Stimulated activated CD4-positive, alpha-beta T cell treated with anti-CD3 and anti-CD28 coated beads, Interleukin-1b, Interleukin-23, amount 100 ng/mL, for 1 hour (primary cell): Measurements from ENCODE around the gene OSBPL10.

Experiments
- DNase-seq, 2 donors: peaks; one replicate each; pipeline ENCODE4 v3.0.0-alpha.2; 2020; ENCODE audit warnings: low read depth in 2 of 2

The OSBPL10 gene

DNA sequence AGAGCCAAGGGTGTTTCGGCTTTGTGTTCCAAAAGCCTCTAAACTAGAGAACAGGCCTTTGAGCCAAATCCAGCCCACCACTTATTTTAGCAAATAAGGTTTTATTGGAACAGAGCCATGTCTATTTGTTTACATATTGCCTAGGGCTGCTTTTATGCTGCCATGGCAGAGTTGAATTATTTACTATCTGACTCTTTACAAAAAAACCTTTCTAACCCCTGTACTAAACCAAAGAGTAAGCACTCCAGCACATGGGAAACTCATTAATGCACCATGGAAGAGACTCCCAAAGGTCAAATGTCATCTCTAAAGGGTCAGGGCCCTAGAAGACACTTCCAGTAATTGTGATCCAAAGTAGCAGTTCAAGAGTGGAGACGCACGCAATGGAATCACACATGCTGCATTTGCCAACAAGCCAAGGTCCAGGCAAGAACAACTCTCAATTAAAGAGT is 22.3 kb downstream of the OSBPL10 start:
- no peak for DNase-seq

DNA sequence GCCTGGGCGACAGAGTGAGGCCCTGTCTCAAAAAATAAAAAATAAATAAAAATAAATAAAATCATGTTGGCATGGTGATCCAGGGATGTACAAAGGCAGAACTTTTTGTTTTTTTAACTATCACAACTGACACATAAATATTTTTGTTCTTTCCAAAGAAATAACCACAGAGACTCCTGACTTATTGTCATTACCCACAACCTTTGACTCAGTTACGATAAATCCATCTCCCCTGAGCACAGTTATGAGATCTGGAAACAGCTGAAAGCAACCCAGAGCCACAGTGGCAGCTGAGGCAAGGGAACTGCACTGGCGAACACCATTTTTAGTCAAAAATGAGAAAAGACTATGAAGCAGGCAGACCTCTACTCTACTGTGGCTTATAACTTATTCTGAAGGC is 24.0 kb downstream of the OSBPL10 start:
- DNase-seq, result no peak

- no peak for DNase-seq
Observed at GRCh38 chr3:31955581-31955980, 25.5 kb downstream of the OSBPL10 start.

DNA sequence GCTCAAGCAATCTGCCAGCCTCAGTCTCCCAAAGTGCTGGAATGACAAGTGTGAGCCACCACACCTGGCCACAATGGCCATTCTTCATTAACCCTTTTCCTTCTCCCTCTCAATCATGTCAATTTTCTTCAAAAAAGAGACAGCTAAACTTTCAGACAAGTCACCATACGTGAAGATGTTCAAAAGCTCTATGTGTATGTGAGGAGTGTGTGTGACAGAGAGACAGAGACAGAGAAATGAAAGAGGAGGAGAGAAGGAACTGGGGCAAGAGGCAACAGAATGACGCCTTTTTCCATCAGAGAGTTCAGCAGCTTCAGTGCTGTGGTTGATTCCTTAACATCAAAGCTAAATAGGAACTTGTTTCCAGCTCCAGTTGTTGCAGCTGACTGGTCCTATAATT is 27.4 kb downstream of the OSBPL10 start:
- no peak for DNase-seq

DNA sequence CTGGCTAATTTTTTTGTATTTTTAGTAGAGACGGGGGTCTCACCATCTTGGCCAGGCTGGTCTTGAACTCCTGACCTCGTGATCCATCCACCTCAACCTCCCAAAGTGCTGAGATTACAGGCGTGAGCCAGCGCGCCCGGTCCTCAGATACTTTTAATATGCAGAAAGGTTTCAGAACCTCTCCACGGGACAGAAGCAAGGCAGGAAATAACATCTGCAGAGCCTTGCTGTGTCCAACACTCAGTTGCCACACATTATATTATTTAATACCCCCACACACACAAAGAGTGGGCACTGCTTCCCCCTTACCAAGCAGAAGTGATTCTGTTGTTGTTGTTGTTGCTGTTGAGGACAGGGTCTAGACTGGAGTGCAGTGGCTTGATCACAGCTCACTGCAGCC is 28.0 kb downstream of the OSBPL10 start:
- no peak for DNase-seq

GRCh38 chr3:31952205-31952604 is 28.9 kb downstream of the OSBPL10 start:
- DNase-seq, result no peak

GRCh38 chr3:31948280-31948679 is 32.8 kb downstream of the OSBPL10 start:
- no peak for DNase-seq

DNA sequence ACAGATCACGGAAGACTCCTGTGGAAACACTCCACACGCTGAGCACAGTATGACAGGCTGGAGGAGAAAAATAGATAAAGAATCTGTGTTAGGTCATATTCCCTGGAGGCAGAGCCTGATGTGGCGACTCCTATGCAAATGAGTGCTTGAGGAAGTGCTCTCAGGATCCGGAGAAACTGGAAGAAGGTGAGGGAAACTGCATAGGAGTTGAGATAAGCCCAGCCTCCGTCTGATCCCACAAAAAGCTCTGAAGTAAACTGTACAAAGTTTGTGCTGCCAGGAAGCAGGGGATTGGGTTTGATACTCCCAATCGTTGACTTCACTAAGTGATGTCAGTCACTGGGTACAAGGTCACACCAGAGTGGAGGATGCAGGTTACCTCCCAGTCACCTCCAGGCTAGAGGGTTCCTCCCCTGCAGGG is 33.4 kb downstream of the OSBPL10 start:
- DNase-seq, result no peak

DNA sequence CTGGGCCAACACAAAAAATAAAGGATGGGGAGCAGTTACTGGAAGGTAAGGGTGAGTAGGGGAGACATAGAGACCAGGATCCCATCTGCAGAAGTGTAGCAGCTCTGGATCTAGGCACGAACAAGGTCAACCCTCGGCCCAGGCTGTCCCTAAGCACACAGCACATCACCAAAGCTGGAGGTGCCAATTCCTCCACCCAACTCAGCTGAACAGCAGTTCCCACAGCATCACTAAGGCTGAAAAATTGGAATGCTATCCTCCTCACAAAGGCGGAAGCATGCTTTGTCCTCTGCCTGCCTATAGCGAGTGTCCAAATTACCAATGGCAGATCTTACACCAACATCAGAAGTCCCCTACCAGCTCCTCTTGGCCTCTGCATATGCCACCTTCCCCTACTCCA is 33.9 kb downstream of the OSBPL10 start:
- no peak for DNase-seq

GRCh38 chr3:31946484-31947081 is 34.5 kb downstream of the OSBPL10 start:
- no peak for DNase-seq

DNA sequence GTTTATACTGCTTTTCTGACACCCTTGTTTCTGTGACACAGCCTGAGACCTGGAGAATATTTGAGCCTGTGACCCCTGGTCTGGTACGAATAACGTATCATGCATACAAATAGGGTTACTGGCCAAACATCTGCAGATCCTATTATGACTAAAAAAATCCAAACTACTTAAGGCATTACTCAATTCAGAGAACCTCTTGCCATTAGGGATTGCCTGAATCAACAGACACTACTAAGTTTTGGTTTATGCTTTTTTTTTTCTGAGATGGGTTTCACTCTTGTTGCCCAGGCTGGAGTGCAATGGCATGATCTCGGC is 35.4 kb downstream of the OSBPL10 start:
- no peak for DNase-seq

DNA sequence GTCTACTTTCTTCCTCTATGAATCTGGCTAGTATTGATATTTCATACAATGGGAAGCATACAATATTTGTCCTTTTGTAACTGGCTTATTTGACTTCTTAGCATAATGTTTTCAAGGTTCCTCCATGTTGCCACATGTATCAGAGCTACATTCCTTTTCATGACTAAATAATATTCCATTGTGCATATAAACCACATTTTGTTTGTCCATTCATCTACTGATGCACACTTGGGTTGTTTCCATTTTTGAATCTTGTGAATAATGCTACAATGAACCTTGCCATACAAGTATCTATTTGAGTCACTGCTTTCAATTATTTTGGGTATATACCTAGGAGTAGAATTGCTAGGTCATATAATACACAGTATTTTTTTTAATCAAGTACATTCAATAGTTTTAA is 38.0 kb downstream of the OSBPL10 start:
- no peak for DNase-seq

GRCh38 chr3:31942446-31942845 is 38.6 kb downstream of the OSBPL10 start:
- DNase-seq, result no peak

DNA sequence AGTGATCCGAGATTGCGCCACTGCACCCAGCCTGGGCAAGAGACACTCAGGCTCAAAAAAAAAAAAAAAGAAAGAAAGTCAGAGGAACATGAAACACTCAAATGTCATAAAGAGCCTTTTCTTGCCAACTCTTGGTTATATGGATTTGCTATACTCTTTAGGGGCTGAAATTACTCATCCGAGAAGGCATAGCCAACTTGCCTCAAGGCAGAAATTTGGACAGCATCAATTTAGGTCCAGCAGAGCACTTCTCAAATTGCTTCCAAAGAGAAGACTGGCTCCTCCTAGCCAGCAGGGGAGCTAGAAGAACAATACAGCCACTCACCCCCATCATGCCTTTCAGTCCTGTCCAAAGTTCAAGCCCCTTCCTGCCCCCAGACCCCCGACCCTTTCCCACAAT is 43.8 kb downstream of the OSBPL10 start:
- no peak for DNase-seq

DNA sequence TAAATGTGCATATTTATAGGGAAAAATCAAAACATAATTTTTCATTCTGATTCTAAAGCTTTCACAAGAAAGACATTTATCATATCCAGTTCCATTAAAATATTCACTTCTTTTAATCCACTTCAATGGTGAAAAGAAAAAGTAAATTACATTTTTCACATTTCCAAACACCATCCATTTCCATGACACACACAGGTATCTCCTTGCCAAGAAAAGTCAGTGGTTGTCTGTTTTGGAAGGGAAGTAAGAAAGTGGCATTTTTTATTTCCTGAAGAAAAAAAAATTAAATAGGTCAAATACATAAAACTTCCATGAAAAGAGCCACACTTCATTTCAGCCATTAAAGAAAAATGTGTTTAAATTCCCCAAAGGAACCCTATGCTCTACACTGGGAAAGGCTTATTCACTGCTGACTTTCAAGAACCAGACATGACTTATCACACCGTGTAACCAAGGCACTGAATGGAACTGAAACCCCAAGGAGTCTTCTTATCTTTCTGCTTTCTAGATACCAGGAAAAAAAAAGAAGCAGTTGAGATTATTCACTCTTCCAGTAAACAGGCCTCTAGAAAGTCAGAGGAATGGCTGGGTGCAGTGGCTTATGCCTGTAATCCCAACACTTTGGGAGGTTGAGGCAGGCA is 44.5 kb downstream of the OSBPL10 start:
- no peak for DNase-seq

- no peak for DNase-seq
Observed at GRCh38 chr3:31934866-31935265, 46.2 kb downstream of the OSBPL10 start.

DNA sequence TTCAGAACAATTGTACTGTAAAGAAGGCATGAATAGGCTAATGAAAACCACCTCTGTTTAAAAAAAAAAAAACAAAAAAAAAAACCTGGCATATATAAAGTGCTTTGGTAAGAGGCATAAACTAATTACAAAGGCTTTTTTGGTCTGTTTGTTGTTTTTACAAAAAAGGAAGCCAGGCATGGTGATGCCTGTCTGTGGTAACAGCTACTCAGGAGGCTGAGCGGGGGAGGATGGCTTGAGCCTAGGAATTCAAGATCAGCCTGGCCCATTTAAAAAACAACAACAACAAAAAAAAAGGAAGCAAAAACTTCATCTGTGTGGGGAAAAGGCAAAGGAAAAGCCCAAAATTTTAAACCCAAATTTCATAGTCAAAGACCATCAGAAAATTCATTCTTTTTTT is 47.0 kb downstream of the OSBPL10 start:
- no peak for DNase-seq

- DNase-seq, result no peak
Observed at GRCh38 chr3:31932990-31933389, 48.1 kb downstream of the OSBPL10 start.

GRCh38 chr3:31929826-31930502 is 51.1 kb downstream of the OSBPL10 start:
- DNase-seq, result no peak

DNA sequence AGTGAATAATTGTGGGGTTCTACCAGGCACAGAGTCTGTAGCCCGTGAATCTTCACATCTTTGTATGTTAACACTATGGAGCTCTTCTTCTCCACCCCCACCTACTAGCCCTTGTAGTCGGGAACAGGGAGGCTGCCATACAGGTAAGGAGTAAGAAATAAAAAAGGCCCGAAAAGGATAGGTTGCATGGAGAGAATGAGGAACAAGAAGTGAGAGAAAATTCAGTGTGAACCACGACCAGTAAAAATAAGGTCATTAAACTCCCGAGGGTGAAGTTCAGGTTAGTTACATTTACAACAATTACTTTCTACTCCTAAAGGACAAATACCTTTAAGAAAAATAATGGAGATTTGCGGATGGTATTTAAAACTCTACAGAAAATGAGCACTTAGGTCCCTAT is 53.3 kb downstream of the OSBPL10 start:
- DNase-seq, result no peak

DNA sequence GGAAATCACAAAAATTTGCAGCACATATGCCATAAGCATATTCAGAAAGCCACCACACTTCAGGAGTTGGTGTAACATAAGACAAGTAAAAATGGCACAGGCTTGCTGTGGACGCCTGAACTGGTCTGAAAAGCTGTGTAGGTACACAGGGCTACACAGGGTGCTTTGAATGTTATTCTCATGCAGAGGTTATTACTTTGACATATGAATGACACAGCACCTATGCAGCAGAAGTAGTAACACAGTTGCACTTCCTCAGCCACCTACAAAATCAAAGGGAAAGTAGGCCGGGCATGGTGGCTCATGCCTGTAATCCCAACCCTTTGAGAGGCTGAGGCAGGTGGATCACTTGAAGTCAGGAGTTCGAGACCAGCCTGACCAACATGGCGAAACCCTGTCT is 54.5 kb downstream of the OSBPL10 start:
- no peak for DNase-seq

GRCh38 chr3:31925271-31925630 is 55.8 kb downstream of the OSBPL10 start:
- no peak for DNase-seq

GRCh38 chr3:31924610-31925270 is 56.3 kb downstream of the OSBPL10 start:
- no peak for DNase-seq
